GM12891 (cell line): ENCODE data around the gene SLC13A3.

Experiments
- POLR2A ChIP-seq: IDR thresholded peaks from 2 replicates; pipeline ENCODE4 v1.6.1; 2011; ENCODE audit warnings: low read depth, low read length, control low read depth
- POLR2AphosphoS5 ChIP-seq: IDR thresholded peaks from 2 replicates; pipeline ENCODE4 v1.6.1; 2011; ENCODE audit warnings: low read depth, low read length, control low read depth

GRCh38 chr20:46539113-46539512 is 112.1 kb downstream of the SLC13A3 start:
- TF ChIP-seq POLR2AphosphoS5 (no peak), POLR2A (no peak)
